ENCODE results near the gene EYS. TPM values are rescaled to one million over a fixed set of nuclear protein-coding genes. Genes with fewer than 3 reads are reported as not detected.

The EYS gene
- total and polyA plus RNA-seq, 2 of the 8 experiments (the other 6 are each of a cell fraction or from before 2014, with no cell fraction given): 0.05 to 0.13 TPM

GRCh38 chr6:64729522-64729921, 977.5 kb downstream of the EYS start:
- no peak overlapping the region for H4K91ac ChIP-seq (replicated peaks; ENCODE audit: insufficient read length, low read length)
- POLR2A ChIA-PET (ENCODE audit: partially characterized antibody): no interaction called here
- H2BK12ac ChIP-seq (ENCODE audit: low read depth, low read length): no peak overlapping the region
- H2BK5ac ChIP-seq (ENCODE audit: low read depth, low read length): no peak overlapping the region
- DNase-seq (ENCODE audit: low read depth in 1 of 2, low spot score in 2 of 2) (no peak), FAIRE-seq (no peak)
- no peak overlapping the region for H2AK5ac ChIP-seq (ENCODE audit: low read depth, low read length)
- TF ChIP-seq RFX5 (IDR thresholded peaks at IDR 0.05; ENCODE audit: borderline replicate concordance, low read depth, low read length) (no peak), NANOG (IDR thresholded peaks at IDR 0.05; ENCODE audit: insufficient read depth, low read depth, low read length, poor library complexity, severe bottlenecking) (no peak), ASH2L (IDR thresholded peaks at IDR 0.05; ENCODE audit: low read length) (no peak), BACH1 (IDR thresholded peaks at IDR 0.05; ENCODE audit: low read length) (no peak), FOSL1 (IDR thresholded peaks at IDR 0.05; ENCODE audit: insufficient read depth, low read depth, low read length) (no peak), SUZ12 (IDR thresholded peaks at IDR 0.05; ENCODE audit: low read length) (no peak), SIN3A (conservative IDR thresholded peaks at IDR 0.05 in 1 of 2, IDR thresholded peaks at IDR 0.05 in 1 of 2; ENCODE audit: low read depth in 1 of 2, low read length in 2 of 2) (no peak), CTBP2 (IDR thresholded peaks at IDR 0.05; ENCODE audit: borderline replicate concordance, insufficient read depth, insufficient read length, low read length) (no peak), CHD2 (IDR thresholded peaks at IDR 0.05; ENCODE audit: low read length) (no peak)
- TF ChIP-seq, protein P1, sequence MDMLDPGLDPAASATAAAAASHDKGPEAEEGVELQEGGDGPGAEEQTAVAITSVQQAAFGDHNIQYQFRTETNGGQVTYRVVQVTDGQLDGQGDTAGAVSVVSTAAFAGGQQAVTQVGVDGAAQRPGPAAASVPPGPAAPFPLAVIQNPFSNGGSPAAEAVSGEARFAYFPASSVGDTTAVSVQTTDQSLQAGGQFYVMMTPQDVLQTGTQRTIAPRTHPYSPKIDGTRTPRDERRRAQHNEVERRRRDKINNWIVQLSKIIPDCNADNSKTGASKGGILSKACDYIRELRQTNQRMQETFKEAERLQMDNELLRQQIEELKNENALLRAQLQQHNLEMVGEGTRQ (IDR thresholded peaks at IDR 0.05; ENCODE audit: low read length): no peak
- TF ChIP-seq, protein P2, sequence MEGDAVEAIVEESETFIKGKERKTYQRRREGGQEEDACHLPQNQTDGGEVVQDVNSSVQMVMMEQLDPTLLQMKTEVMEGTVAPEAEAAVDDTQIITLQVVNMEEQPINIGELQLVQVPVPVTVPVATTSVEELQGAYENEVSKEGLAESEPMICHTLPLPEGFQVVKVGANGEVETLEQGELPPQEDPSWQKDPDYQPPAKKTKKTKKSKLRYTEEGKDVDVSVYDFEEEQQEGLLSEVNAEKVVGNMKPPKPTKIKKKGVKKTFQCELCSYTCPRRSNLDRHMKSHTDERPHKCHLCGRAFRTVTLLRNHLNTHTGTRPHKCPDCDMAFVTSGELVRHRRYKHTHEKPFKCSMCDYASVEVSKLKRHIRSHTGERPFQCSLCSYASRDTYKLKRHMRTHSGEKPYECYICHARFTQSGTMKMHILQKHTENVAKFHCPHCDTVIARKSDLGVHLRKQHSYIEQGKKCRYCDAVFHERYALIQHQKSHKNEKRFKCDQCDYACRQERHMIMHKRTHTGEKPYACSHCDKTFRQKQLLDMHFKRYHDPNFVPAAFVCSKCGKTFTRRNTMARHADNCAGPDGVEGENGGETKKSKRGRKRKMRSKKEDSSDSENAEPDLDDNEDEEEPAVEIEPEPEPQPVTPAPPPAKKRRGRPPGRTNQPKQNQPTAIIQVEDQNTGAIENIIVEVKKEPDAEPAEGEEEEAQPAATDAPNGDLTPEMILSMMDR (IDR thresholded peaks at IDR 0.05; ENCODE audit: control extremely low read depth in 1 of 3, insufficient read depth in 1 of 3, low read depth in 1 of 3, low read length in 3 of 3): no peak
- H3K23ac ChIP-seq (ENCODE audit: insufficient read length): no peak overlapping the region
- no peak overlapping the region for H3K4me2 ChIP-seq (ENCODE audit: insufficient read depth in 1 of 2, low read depth in 2 of 2, low read length in 2 of 2)
- no peaks in the 10 kb centered on the region for H3K4me1 ChIP-seq (replicated peaks in 1 of 4; ENCODE audit: control insufficient read depth in 3 of 4, insufficient read depth in 4 of 4, low read length in 3 of 4)
- no peaks in the 10 kb centered on the region for H3K36me3 ChIP-seq (ENCODE audit: control insufficient read depth in 2 of 4, insufficient read depth in 4 of 4, low read length in 3 of 4)
- H3K4me3 ChIP-seq (ENCODE audit: extremely low read depth in 1 of 4, insufficient read depth in 2 of 4, low read depth in 3 of 4, low read length in 4 of 4): no peak overlapping the region
- H3K79me1 ChIP-seq (ENCODE audit: low read depth, low read length): no peaks in the 10 kb centered on the region
- H3K23me2 ChIP-seq (ENCODE audit: low read depth, low read length): no peaks in the 10 kb centered on the region
- no peaks in the 10 kb centered on the region for H3K79me2 ChIP-seq (ENCODE audit: control insufficient read depth in 1 of 2, insufficient read depth in 2 of 2, low read length in 2 of 2)
- no peak overlapping the region for H3K4ac ChIP-seq (replicated peaks; ENCODE audit: insufficient read length, low read depth, low read length)
- no peak overlapping the region for H3K9ac ChIP-seq (replicated peaks in 1 of 4; ENCODE audit: extremely low read depth in 1 of 4, low read depth in 3 of 4, low read length in 3 of 4)
- WGBS, 2 experiments (ENCODE audit: extremely low coverage in 1 of 2, insufficient coverage in 1 of 2, insufficient read length in 1 of 2, insufficient replicate concordance in 2 of 2, low coverage in 1 of 2, low lambda C conversion rate in 2 of 2, missing lambda C conversion rate in 1 of 2): 89% methylated on average over 4 of the region's 4 CpGs; no CpG with 5 or more reads in 1 of the 2 experiments
- CTCF ChIA-PET (ENCODE audit: partially characterized antibody): no interaction called here
- H2BK120ac ChIP-seq (replicated peaks; ENCODE audit: low read depth, low read length): no peak overlapping the region
- H4K20me1 ChIP-seq (replicated peaks in 1 of 2; ENCODE audit: control insufficient read depth in 1 of 2, insufficient read depth in 2 of 2, low read length in 2 of 2): no peaks in the 10 kb centered on the region
- H3K9me3 ChIP-seq (ENCODE audit: insufficient read depth in 2 of 2, low read depth in 1 of 2, low read length in 1 of 2): no peaks in the 10 kb centered on the region
- no peak overlapping the region for H3K18ac ChIP-seq (ENCODE audit: extremely low read depth, low read length)
- H3K27ac ChIP-seq (ENCODE audit: low read depth, low read length): no peak overlapping the region
- H2BK20ac ChIP-seq (ENCODE audit: low read length): no peak overlapping the region
- no peak overlapping the region for H3K14ac ChIP-seq (ENCODE audit: insufficient read length)
- no peak overlapping the region for H2AFZ ChIP-seq (ENCODE audit: low read length)
- no peak overlapping the region for H4K5ac ChIP-seq (ENCODE audit: insufficient read length, low read depth, low read length)
- no peak overlapping the region for H3K56ac ChIP-seq (replicated peaks; ENCODE audit: insufficient read length, low read depth, low read length)
- H4K8ac ChIP-seq (ENCODE audit: extremely low read depth, insufficient read depth, low read length): no peak overlapping the region
- no peaks in the 10 kb centered on the region for H3K27me3 ChIP-seq (replicated peaks in 1 of 4; ENCODE audit: control insufficient read depth in 3 of 4, extremely low read depth in 1 of 4, insufficient read depth in 3 of 4, low read length in 3 of 4)
- no peak overlapping the region for H2BK15ac ChIP-seq (ENCODE audit: low read length)

Measured in H1 (cell line).